ENCODE data around the gene NOL9.
A peak's percentile ranks its signal among the peaks of the same experiment; 100 is the strongest.

Gene NOL9

GRCh38 chr1:6588893-6589520, 34.7 kb upstream of the NOL9 start:
- no peak for DNase-seq

- DNase-seq, result no peak
Measured at GRCh38 chr1:6588128-6588892, 34.0 kb upstream of the NOL9 start.

GRCh38 chr1:6587261-6588005, 33.1 kb upstream of the NOL9 start:
- DNase-seq, result peak; percentile 85

GRCh38 chr1:6586404-6586816, 32.1 kb upstream of the NOL9 start:
- no peak for DNase-seq

DNA sequence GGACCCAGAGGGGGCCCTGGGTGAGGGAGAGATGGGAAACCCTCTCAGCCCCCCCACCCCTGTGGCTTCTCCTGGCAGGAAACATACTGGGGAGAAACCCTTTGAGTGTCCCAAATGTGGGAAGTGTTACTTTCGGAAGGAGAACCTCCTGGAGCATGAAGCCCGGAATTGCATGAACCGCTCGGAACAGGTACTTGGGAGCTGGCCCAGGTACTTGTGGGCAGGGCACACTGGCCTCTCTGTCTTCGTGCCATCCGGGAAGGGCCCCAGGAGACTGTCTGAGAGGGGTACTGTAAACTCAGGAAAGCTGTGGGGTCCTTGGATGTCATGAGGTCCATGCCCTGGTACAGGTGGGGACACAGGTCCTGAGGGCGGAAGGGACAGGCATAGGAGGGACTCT, 31.5 kb upstream of the NOL9 start:
- DNase-seq, result no peak

DNA sequence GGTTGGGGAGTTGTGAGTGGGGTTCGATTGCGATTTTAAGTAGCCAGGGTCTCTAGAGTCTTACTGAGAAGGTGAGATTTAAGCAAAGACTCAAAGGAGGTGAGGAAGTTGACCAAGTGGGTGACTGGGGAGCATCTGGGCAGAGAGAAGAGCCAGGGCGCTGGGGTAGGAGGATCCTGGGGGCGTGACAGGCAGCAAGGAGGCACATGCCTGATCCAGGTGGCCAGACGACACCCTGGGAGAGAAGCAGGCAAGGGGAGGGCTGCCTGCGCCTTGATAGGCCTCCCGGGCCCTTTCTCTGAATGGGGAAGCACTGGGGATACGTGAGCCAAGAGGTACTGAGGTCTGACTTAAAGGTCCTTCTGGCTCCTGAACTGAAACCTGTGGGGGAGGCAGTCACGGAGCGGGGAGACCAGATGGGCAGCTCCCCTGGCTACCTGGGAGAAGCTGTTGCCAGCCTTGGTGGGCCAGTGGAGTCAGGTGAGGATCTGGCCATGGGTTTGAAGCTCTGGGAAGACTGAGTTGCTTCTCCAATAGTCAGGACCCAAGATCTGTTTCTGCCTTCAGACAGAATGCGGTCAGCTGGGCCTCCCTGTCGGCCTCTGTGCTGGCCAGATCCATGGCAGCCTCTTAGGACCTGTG, 30.9 kb upstream of the NOL9 start:
- DNase-seq, result no peak

DNA sequence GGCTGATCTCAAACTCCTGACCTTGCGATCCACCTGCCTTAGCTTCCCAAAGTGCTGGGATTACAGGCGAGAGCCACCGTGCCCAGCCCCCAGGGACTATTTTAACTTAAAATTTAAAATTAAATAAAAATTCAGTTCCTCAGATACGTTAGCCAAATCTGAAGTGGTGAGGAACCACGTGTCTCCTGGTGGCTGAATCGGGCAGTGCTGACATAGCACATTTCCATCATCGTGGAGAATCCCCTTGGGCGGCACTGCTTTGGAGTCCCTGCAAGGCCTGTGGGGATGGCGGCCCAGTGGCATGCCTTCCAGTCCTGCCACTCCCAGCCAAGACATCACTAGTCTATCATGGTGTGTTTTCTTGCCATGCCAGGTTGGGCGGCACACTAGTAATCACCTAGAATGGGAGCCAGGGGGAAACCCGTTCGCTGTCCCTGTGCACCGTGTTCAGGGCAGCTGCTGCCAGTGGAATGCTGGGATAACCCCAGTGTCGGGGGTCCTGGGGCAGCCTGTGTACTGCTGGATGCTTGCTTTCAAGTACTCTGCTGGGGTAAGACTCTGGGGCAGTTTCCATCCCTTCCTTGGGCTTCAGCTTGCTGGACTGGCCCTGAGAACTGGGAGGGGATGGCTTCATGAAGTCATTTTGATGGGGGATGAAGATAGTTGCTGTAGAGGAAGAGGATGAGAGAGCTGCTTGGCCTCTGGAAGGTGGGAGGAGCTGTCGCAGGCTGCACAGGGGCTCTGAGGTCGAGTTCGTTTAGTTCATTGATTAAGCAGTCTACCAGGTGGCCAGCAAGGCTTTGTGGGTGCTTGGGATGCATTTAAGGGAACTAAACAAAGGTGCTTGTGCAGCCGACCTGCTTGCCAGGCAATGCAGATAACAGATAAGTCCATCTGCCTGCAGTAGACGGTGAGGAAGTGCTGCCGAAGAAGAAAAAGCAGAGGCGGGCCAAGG, 30.1 kb upstream of the NOL9 start:
- DNase-seq, result no peak

DNA sequence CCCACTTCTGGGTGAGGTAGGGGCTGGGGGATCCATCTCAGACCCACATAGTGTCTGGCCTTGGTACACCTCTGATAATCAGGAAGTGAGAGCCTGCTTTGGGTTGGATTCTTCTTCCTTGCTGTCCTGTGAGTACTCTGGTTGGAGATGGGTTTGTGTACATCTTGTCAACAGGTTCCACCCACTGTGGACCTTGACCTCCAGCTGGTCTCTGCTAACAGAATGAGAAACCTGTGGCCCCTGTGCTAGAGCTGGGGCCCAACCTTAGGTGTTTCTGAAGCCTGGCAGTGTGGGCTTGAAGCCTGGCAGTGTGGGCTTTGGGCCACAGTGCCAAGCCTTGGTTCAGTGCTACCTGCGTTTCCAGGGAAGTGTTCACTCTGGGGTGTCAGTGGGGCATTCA, 28.1 kb upstream of the NOL9 start:
- no peak for DNase-seq

GRCh38 chr1:6581561-6582305, 27.4 kb upstream of the NOL9 start:
- no peak for DNase-seq

GRCh38 chr1:6580593-6581409, 26.5 kb upstream of the NOL9 start:
- DNase-seq, result no peak

DNA sequence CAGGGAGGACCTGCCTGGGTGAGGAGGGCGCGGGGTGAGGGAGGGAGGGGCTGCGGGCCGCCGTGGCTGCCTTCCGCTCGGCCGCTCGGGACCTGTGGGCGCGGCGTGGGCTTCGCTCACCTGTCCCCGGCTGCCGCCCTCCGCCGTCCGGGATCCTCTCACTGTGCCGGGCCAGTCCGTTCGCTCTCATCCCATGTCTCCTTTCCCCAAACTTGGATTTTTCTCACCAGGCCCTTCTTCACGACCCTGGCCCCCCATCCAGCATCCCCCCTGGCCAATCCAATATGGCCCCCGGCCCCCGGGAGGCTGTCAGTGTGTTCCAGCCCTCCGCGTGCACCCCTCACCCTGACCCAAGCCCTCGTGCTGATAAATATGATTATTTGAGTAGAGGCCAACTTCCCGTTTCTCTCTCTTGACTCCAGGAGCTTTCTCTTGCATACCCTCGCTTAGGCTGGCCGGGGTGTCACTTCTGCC, 25.8 kb upstream of the NOL9 start:
- DNase-seq, result no peak

GRCh38 chr1:6579374-6580118, 25.2 kb upstream of the NOL9 start, which contains the start of gene ZBTB48:
ZBTB48 (plus strand) TSS chr1:6579994; CDS start chr1:6580610, 616 bp downstream.
- peak; percentile 100 for DNase-seq

- no peak for DNase-seq
Measured at GRCh38 chr1:6578624-6579373, 24.5 kb upstream of the NOL9 start.

DNA sequence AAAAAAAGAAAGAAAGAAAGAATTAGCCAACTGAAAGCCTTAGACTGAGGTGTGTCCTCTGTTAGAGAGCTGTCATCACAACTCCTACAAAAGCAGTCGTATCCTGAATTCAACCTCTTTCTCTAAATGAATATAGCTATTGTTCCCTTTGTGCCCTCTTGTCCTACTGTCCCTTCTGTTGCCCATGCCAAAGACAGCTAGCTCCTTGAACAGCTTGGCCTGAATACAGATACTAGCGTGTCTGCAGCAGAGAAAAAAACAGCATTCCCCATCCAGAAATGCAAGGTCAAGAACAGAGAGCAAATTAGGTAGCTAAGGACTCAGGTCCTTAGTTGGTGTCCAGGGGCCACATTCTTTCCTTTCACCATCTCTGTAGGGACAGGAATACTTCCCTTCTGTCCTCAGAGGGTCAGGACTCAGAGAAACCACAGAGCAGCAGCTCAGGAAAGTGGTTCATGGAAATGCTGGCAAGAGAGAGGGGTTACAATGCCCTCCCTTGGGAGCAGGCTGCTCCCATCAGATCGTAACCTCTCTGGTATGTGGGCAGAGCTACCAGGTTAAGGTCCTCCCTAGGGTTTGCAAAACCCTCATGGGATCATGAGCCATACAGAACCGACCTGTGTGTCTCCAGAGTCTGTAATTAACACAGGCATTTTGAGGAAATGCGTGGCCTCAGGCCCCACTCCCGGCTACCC, 23.7 kb upstream of the NOL9 start:
- DNase-seq, result no peak

GRCh38 chr1:6574818-6575217, 20.5 kb upstream of the NOL9 start:
- no peak for DNase-seq

DNA sequence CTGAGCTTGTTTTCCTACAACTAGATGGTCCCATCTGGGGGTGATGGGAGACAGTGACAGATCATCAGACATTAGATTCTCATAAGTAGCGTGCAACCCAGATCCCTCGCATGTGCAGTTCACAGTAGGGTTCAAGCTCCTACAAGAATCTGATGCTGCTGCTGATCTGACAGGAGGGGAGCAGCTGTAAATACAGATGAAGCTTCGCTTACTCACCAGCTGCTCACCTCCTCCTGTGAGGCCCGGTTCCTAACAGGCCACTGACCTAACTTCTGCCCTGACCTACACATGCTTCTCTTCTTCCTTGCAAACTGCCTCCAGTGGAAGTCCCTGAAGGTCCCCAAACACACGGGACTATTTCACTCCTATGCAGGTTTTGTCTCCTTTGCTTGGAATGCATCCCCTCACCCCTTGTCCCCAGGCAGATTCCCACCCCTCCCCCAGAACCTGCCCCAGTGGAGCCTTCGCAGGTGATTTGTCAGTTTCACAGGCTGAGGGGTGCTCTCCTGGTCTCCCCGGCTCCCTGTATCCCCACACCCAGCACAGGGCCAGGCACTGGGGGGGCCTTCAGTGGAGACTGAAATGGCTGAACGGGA, 19.8 kb upstream of the NOL9 start:
- DNase-seq, result no peak

- no peak for DNase-seq
Measured at GRCh38 chr1:6572653-6573383, 18.5 kb upstream of the NOL9 start.

All from NCI-H1092 (cell line).